Natural killer cell (primary cell): ENCODE measurements around the gene TRAPPC3L. TPM values are rescaled to one million over a fixed set of nuclear protein-coding genes. Genes with fewer than 3 reads are reported as not detected.

Experiments
- ATAC-seq, 3 donors: fragments of 150-1000 bp in 2 of 3; fragments of 200-7000 bp in 1 of 3; cut with Tn5 transposase; 1 replicate in 1 of 3; 2 replicates in 2 of 3; pipeline ENCODE4 v1.10.0; 2021; ENCODE audit warnings: mild to moderate bottlenecking in 2 of 3, moderate library complexity in 2 of 3
- DNase-seq, 2 donors: peaks; one replicate each; pipeline versions ENCODE4 v3.0.0 to v3.0.0-alpha.2; 2013 to 2021; ENCODE audit warnings: mixed read lengths in 1 of 2
- H3K27ac ChIP-seq: one replicate; pipeline ENCODE4 v1.5.1; 2013; ENCODE audit warnings: mild to moderate bottlenecking, low read length
- H3K27me3 ChIP-seq: one replicate; pipeline ENCODE4 v1.6.1; 2013; ENCODE audit warnings: low read length; ENCODE audit not compliant: control insufficient read depth, insufficient read depth
- H3K36me3 ChIP-seq: one replicate; pipeline ENCODE4 v1.6.1; 2013; ENCODE audit warnings: low read length; ENCODE audit not compliant: control insufficient read depth, insufficient read depth
- H3K4me1 ChIP-seq: one replicate; pipeline ENCODE4 v1.6.1; 2013; ENCODE audit warnings: low read length; ENCODE audit not compliant: control insufficient read depth, insufficient read depth
- H3K4me3 ChIP-seq: one replicate; pipeline ENCODE4 v1.5.1; 2013; ENCODE audit warnings: low read length
- H3K9me3 ChIP-seq: one replicate; pipeline ENCODE4 v1.6.1; 2013; ENCODE audit warnings: low read length; ENCODE audit not compliant: control insufficient read depth, insufficient read depth
- H3K27ac Mint-ChIP-seq, 2 donors: one replicate each; pipeline ENCODE4 v1.8.0; 2022; ENCODE audit warnings: mild to moderate bottlenecking in 2 of 2, mixed read lengths in 2 of 2, moderate library complexity in 1 of 2
- H3K27me3 Mint-ChIP-seq, 2 donors: one replicate each; pipeline ENCODE4 v1.8.0; 2022; ENCODE audit warnings: low read depth in 2 of 2, mixed read lengths in 2 of 2
- H3K36me3 Mint-ChIP-seq: one replicate; pipeline ENCODE4 v1.8.0; 2022; ENCODE audit warnings: mixed read lengths
- H3K4me1 Mint-ChIP-seq, 2 donors: one replicate each; pipeline ENCODE4 v1.8.0; 2022; ENCODE audit warnings: mixed read lengths in 2 of 2
- H3K4me3 Mint-ChIP-seq: one replicate; pipeline ENCODE4 v1.8.0; 2022; ENCODE audit warnings: mild to moderate bottlenecking, moderate library complexity, mixed read lengths
- H3K9me3 Mint-ChIP-seq, 2 donors: one replicate each; pipeline ENCODE4 v1.8.0; 2022; ENCODE audit warnings: mixed read lengths in 2 of 2
- CTCF ChIP-seq: fragments of 200-600 bp; IDR thresholded peaks from one replicate; pipeline ENCODE4 v1.8.0; 2022; ENCODE audit warnings: antibody characterized with exemption
- WGBS: methylation state at CpG from one replicate; pipeline ENCODE4 v1.1.7; 2013; ENCODE audit warnings: missing lambda C conversion rate; ENCODE audit not compliant: insufficient coverage; 5-methylcytosine and 5-hydroxymethylcytosine counted together
- intact Hi-C: fragments of 100-400 bp; cut with micrococcal nuclease; formaldehyde crosslinking; loops from one replicate; pipeline ENCODE4 v1.14.2; 2022
- total RNA-seq, 4 donors: library from RNA; stranded (reverse); fragments of 120-200 nt in 1 of 4; gene quantifications; one replicate each; pipeline versions ENCODE4 v1.2.3 to v1.2.4, GENCODE V29; 2013 to 2022

TRAPPC3L gene
- total RNA-seq, 3 donors from 2014 or later (not counting 1 experiment from before 2014, with no cell fraction given) = 0.66 TPM; not detected in 2

- DNase-seq = no peak
- 83% methylated on average over 1 of the region's 2 CpGs for WGBS
- ATAC-seq = no peak
- no peaks in the 10 kb centered on the region for H3K27me3 Mint-ChIP-seq
- H3K4me1 ChIP-seq = peaks cover 4% of the 10 kb centered on the region
- H3K27ac Mint-ChIP-seq = no peak overlapping the region
- no peak overlapping the region for H3K27ac ChIP-seq
- H3K36me3 ChIP-seq = peaks cover 20% of the 10 kb centered on the region
- TF ChIP-seq CTCF = no peak
- no peaks in the 10 kb centered on the region for H3K27me3 ChIP-seq
- H3K36me3 Mint-ChIP-seq = no peaks in the 10 kb centered on the region
- no peaks in the 10 kb centered on the region for H3K9me3 ChIP-seq
- H3K4me3 ChIP-seq = no peak overlapping the region
- no peak overlapping the region for H3K4me3 Mint-ChIP-seq
- H3K9me3 Mint-ChIP-seq = no peaks in the 10 kb centered on the region
- H3K4me1 Mint-ChIP-seq = peaks cover 54 to 59% of the 10 kb centered on the region in 2 donors
- intact Hi-C loops = no loop called here
Measured at GRCh38 chr6:116575227-116575626, 29.7 kb upstream of the TRAPPC3L start.

GRCh38 chr6:116572162-116572561 is 26.7 kb upstream of the TRAPPC3L start:
- WGBS = 5% methylated on average over 6 of the region's 7 CpGs
- H3K4me1 Mint-ChIP-seq = peaks cover 47 to 52% of the 10 kb centered on the region in 2 donors
- DNase-seq = peak in 1 of 2 donors; percentile 29

GRCh38 chr6:116571683-116572000 is 26.2 kb upstream of the TRAPPC3L start:
- H3K4me1 ChIP-seq = peaks cover 4% of the 10 kb centered on the region
- no peaks in the 10 kb centered on the region for H3K36me3 Mint-ChIP-seq
- ATAC-seq (no peak), DNase-seq (no peak)
- H3K4me3 ChIP-seq = peak overlapping the region; percentile 66
- TF ChIP-seq CTCF = no peak
- H3K36me3 ChIP-seq = peaks cover 13% of the 10 kb centered on the region
- peaks cover 2 to 4% of the 10 kb centered on the region in 2 donors for H3K27me3 Mint-ChIP-seq
- H3K4me3 Mint-ChIP-seq = peak overlapping the region; percentile 98
- no peaks in the 10 kb centered on the region for H3K9me3 ChIP-seq
- H3K9me3 Mint-ChIP-seq = no peaks in the 10 kb centered on the region
- 0% methylated on average over 5 of the region's 12 CpGs for WGBS
- intact Hi-C loops = loop anchor here (1.0 to 5.0 kb wide), 6 partner anchors 35 to 471 kb away; partner anchors contain the start of genes KPNA5, NT5DC1, TSPYL1 and TSPYL4
- H3K4me1 Mint-ChIP-seq = peaks cover 44 to 48% of the 10 kb centered on the region in 2 donors
- H3K27me3 ChIP-seq = no peaks in the 10 kb centered on the region
- H3K27ac Mint-ChIP-seq = peak overlapping the region; percentile 99
- H3K27ac ChIP-seq = peak overlapping the region; percentile 88

More at GRCh38 chr6:116572162-116572561, 26.7 kb upstream of the TRAPPC3L start:
- H3K36me3 ChIP-seq = peaks cover 13% of the 10 kb centered on the region
- H3K27me3 ChIP-seq = no peaks in the 10 kb centered on the region
- no peaks in the 10 kb centered on the region for H3K27me3 Mint-ChIP-seq
- H3K4me3 Mint-ChIP-seq = peak overlapping the region; percentile 98
- H3K4me3 ChIP-seq = peak overlapping the region; percentile 66
- peaks cover 4% of the 10 kb centered on the region for H3K4me1 ChIP-seq
- intact Hi-C loops = loop anchor here (5.0 kb wide), 1 partner anchor 95 kb away; the partner anchor contains the start of gene ZUP1
- no peak for ATAC-seq
- H3K27ac Mint-ChIP-seq = peak overlapping the region; percentile 99
- TF ChIP-seq CTCF = no peak
- H3K9me3 ChIP-seq = no peaks in the 10 kb centered on the region
- no peaks in the 10 kb centered on the region for H3K9me3 Mint-ChIP-seq
- no peaks in the 10 kb centered on the region for H3K36me3 Mint-ChIP-seq
- H3K27ac ChIP-seq = peak overlapping the region; percentile 88
